ENCODE data around the gene KCNH6. TPM values are rescaled to one million over a fixed set of nuclear protein-coding genes. Genes with fewer than 3 reads are reported as not detected.

Gene KCNH6
- polyA plus RNA-seq, 3 donors, result 1.7 to 2.7 (median 2.3) TPM

DNA sequence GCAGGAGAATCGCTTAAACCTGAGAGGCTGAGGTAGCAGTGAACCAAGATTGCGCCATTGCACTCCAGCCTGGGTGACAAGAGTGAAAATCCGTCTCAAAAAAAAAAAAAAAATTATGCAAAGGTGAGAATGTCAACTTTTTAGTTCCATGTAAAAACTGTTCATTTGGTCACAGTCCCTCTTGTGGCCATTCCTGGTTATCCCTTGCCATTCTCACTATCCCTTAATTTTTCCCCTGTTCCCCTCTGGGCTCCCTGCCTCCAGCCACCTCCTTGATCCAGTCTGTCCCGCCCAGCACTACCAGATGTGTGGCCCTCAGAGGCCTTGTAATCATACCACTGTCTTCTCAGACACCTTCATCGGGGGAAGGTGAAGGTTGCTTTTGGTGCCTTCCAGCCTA, 50.5 kb downstream of the KCNH6 start:
- no peak for DNase-seq (ENCODE audit: extremely low read depth in 1 of 11, low read depth in 9 of 11, low spot score in 4 of 11)

DNA sequence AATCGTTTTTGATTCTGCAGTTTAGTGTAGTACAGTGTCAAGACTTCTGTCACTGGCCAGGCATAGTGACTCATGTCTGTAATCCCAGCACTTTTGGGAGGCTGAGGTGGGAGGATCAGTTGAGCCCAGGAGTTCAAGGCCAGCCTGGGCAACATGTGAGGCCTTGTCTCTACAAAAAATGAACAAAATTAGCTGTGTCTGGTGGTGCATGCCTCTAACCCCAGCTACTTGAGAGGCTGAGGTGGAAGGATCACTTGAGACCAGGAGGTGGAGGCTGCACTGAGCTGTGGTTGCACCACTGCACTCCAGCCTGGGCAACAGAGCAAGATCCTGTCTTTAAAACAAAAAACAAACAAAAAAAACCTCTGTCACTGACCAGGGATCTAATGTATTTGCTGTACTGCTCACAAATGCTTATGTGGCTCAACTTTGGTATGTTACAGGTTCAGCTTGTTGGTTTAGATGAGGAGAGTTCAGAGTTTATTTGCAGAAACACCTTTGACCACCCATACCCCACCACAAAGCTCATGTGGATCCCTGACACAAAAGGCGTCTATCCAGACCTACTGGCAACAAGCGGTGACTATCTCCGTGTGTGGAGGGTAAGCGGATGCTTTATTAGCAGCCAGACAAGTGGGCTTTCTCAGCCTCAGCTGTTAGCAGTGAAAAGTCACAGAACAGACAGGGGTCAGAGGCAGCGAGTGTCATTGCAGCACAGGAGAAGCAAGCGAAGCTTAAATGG, 55.0 kb downstream of the KCNH6 start:
- no peak for DNase-seq (ENCODE audit: extremely low read depth in 1 of 11, low read depth in 9 of 11, low spot score in 4 of 11)

DNA sequence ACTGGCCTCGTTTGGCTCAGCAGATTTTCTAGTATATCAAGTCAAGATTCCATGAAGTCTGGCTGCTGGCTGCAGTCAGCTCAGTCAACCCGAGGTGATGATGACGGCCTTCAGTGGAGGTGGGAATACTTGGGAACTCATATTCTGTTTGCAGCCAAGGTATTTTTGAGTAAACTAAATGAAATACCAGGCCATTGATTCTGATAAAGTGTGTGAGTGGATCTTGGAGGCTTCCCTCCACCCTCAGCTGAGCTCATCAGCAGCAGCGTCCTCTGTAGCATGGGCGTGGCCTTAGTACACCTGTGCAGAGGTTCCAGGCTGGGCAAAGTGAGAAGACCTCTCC, 55.6 kb downstream of the KCNH6 start:
- DNase-seq (ENCODE audit: extremely low read depth in 1 of 11, low read depth in 9 of 11, low spot score in 4 of 11), result no peak

DNA sequence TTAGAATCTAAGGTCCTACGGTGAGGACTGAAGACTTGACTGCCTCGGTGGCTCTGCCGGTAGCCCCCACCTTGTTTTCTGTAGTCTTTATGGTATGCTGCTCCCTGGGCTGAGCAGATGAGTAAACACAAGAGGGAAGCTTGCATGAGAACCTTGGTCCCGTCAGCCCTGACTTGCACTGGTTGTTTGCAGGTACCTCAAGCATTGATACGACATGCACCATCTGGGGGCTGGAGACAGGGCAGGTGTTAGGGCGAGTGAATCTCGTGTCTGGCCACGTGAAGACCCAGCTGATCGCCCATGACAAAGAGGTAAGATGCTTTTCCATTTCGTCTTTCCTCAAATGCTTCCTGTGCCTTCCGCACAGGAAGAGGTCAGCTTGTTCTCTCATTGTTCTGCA, 56.5 kb downstream of the KCNH6 start:
- no peak for DNase-seq (ENCODE audit: extremely low read depth in 1 of 11, low read depth in 9 of 11, low spot score in 4 of 11)

DNA sequence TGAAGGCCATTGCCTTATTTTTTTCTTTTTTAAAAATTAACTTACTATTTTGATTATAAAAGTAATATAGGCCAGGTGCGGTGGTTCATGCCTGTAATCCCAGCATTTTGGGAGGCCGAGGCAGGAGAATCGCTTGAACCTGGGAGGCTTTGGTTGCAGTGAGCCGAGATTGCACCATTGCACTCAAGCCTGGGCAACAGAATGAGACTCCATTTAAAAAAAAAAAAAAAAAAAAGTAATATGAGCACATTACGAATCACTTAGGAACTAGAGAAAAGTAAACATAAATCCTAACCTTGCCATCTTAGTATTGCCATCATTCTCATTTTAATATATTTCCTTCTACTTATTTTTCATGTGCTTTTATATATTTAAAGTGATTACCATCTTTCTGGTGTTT, 64.6 kb downstream of the KCNH6 start:
- DNase-seq (ENCODE audit: extremely low read depth in 1 of 11, low read depth in 9 of 11, low spot score in 4 of 11), result no peak

DNA sequence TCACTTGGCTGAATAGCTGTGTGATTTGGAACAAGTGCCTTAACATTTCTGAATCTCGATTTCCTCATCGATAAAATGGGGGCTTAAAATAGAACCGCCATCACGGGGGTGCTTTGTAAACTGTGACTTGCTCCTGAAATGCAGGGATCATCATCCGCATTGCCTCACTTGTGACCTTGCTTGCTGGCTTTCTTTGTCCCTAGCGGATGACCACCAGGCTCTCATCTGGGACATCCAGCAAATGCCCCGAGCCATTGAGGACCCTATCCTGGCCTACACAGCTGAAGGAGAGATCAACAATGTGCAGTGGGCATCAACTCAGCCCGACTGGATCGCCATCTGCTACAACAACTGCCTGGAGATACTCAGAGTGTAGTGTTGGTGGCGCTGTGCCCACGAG, 65.6 kb downstream of the KCNH6 start:
- no peak for DNase-seq (ENCODE audit: extremely low read depth in 1 of 11, low read depth in 9 of 11, low spot score in 4 of 11)

DNA sequence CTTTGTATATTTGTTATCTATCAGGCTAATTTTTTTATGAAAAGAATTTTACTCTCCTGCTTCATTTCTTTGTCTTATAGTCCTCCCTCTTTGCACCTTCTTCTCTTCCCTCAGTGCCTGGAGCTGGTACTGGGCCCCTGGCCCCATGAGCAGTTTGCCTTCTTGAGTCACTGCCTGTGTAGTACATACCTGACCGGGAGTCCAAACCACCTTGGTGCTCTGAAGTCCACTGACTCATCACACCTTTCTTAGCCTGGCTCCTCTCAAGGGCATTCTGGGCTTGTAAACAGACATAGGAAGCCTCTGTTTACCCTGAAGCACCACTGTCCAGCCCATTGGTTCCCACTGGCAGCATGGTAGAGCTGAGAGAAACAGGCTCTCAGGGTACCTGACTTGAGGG, 66.5 kb downstream of the KCNH6 start:
- no peak for DNase-seq (ENCODE audit: extremely low read depth in 1 of 11, low read depth in 9 of 11, low spot score in 4 of 11)

DNA sequence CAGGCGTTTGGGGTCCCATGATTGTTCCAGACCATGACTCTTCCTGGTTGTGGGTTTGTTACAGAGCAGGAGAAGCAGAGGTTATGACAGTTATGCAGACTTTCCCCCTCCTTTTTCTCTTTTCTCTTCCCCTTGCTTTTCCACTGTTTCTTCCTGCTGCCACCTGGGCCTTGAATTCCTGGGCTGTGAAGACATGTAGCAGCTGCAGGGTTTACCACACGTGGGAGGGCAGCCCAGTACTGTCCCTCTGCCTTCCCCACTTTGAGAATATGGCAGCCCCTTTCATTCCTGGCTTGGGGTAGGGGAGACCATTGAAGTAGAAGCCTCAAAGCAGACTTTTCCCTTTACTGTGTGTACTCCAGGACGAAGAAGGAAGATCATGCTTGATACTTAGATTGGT, 69.6 kb downstream of the KCNH6 start:
- DNase-seq (ENCODE audit: extremely low read depth in 1 of 11, low read depth in 9 of 11, low spot score in 4 of 11), result no peak

DNA sequence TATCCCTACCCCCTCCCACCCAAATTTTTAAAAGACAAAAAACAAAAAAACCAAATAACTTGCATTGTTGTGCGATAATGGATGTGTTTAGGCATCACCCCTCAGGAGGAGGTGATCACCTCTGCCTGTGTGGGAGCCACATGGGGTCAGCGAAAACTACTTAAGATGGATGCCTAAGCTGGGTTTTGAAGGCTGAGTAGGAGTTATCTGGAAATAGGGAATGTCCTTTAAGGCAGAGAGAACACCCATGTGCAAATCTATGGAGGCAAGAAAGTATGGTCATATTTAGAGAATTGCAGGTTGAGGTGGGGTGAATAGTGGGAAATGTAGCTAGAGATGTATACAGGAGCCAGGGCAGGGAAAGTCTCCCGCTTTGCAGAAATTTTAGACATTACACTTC, 72.0 kb downstream of the KCNH6 start:
- no peak for DNase-seq (ENCODE audit: extremely low read depth in 1 of 11, low read depth in 9 of 11, low spot score in 4 of 11)

Other genes with a start within 250 kb of the KCNH6 start
- gene CYB561, start 77.1 kb upstream of the KCNH6 start, polyA plus RNA-seq (ENCODE audit: insufficient read length in 3 of 3), result 10 to 100 TPM; 22.5 to 34.5 (median 26.4) TPM
- 10 to 100 TPM; 12.2 to 20.3 (median 14.7) TPM for gene ACE, start 46.3 kb upstream of the KCNH6 start, polyA plus RNA-seq (ENCODE audit: insufficient read length in 3 of 3)
- 100 to 1,000 TPM; 104 to 115 (median 114) TPM for gene DCAF7, start 27.1 kb downstream of the KCNH6 start, polyA plus RNA-seq (ENCODE audit: insufficient read length in 3 of 3)
- 10 to 100 TPM; 25.9 to 29.9 (median 27.8) TPM for gene TACO1, start 77.5 kb downstream of the KCNH6 start, polyA plus RNA-seq (ENCODE audit: insufficient read length in 3 of 3)
- gene MAP3K3, start 99.1 kb downstream of the KCNH6 start, polyA plus RNA-seq (ENCODE audit: insufficient read length in 3 of 3), result 10 to 100 TPM; 25.3 to 30.9 (median 29.4) TPM
- 10 to 100 TPM; 23.0 to 38.2 (median 28.2) TPM for gene LIMD2, start 176.8 kb downstream of the KCNH6 start, polyA plus RNA-seq (ENCODE audit: insufficient read length in 3 of 3)
- gene STRADA, start 218.4 kb downstream of the KCNH6 start, polyA plus RNA-seq (ENCODE audit: insufficient read length in 3 of 3), result 10 to 100 TPM; 46.1 to 73.6 (median 48.7) TPM

Data from renal cortex interstitium (tissue), 11 donors.